SK-N-SH (cell line): ENCODE data around the gene ZNF709. TPM values are rescaled to one million over a fixed set of nuclear protein-coding genes. Genes with fewer than 3 reads are reported as not detected.
A peak's percentile ranks its signal among the peaks of the same experiment; 100 is the strongest.
"Not testable (repeated sequence)": the region's sequence is repeated elsewhere in the genome, so short reads cannot be mapped to it uniquely, and the experiment has no call there.

Experiments used
- CTCF ChIA-PET: fragments of 300-600, 350-600 bp; formaldehyde crosslinking; extraction: SDS; loops from one replicate; lab custom pipeline; 2021; lab: Yijun Ruan, JAX
- POLR2A ChIA-PET: fragments of 350-600 bp; sonication (Branson Sonifier 250); formaldehyde crosslinking; extraction: SDS; loops from one replicate; lab custom pipeline; 2020; ENCODE audit warnings: antibody characterized with exemption, inconsistent platforms; lab: Yijun Ruan, JAX
- DNase-seq: peaks from one replicate; pipeline ENCODE4 v3.0.0; 2012
- H2AFZ ChIP-seq: fragments of 200-600 bp; sonication (generic); 2 replicates; pipeline ENCODE4 v1.8.1; 2016; ENCODE audit warnings: antibody characterized with exemption, mild to moderate bottlenecking, low read depth
- H3F3A ChIP-seq: fragments of 200-600 bp; sonication (generic); replicated peaks from 2 replicates; pipeline ENCODE3; 2016; ENCODE audit warnings: antibody characterized with exemption, mild to moderate bottlenecking; ENCODE audit not compliant: insufficient read depth
- H3K27ac ChIP-seq, 2 experiments: fragments of 200-500 bp in 1 of 2; fragments of 200-600 bp in 1 of 2; sonication (Bioruptor generic) in 1 of 2; sonication (generic), shearing (Covaris generic) in 1 of 2; 2 replicates each; pipeline versions ENCODE4 v1.5.1 to v1.6.1; 2014 to 2016; ENCODE audit warnings: low read depth in 2 of 2, inconsistent platforms in 1 of 2, low read length in 1 of 2, mild to moderate bottlenecking in 1 of 2, mixed read lengths in 1 of 2
- H3K27me3 ChIP-seq: fragments of 200-600 bp; sonication (generic), shearing (Covaris generic); 2 replicates; pipeline ENCODE4 v1.6.1; 2016; ENCODE audit warnings: mixed run types; ENCODE audit not compliant: insufficient read depth
- H3K36me3 ChIP-seq, 2 experiments: fragments of 200-500 bp in 1 of 2; fragments of 200-600 bp in 1 of 2; sonication (Bioruptor generic) in 1 of 2; sonication (generic) in 1 of 2; replicated peaks in 1 of 2; 2 replicates each; pipeline versions ENCODE3 to v1.5.1; 2014 to 2016; ENCODE audit warnings: low read length in 1 of 2, mild to moderate bottlenecking in 1 of 2; ENCODE audit not compliant: insufficient read depth in 2 of 2, control insufficient read depth in 1 of 2
- H3K4me1 ChIP-seq, 2 experiments: fragments of 200-500 bp in 1 of 2; fragments of 200-600 bp in 1 of 2; sonication (Bioruptor generic) in 1 of 2; sonication (generic), shearing (Covaris generic) in 1 of 2; 2 replicates each; pipeline versions ENCODE4 v1.5.1 to v1.6.1; 2014 to 2016; ENCODE audit warnings: low read depth in 1 of 2, low read length in 1 of 2, mixed run types in 1 of 2; ENCODE audit not compliant: insufficient read depth in 2 of 2, control insufficient read depth in 1 of 2
- H3K4me2 ChIP-seq: fragments of 200-600 bp; sonication (generic), shearing (Covaris generic); 2 replicates; pipeline ENCODE4 v1.6.1; 2017; ENCODE audit warnings: mixed run types
- H3K4me3 ChIP-seq, 2 experiments: fragments of 200-500 bp in 1 of 2; fragments of 200-600 bp in 1 of 2; sonication (Bioruptor generic) in 1 of 2; sonication (generic), shearing (Covaris generic) in 1 of 2; 2 replicates each; pipeline versions ENCODE4 v1.5.1 to v1.8.1; 2014 to 2016; ENCODE audit warnings: low read depth in 2 of 2, inconsistent platforms in 1 of 2, low read length in 1 of 2, mild to moderate bottlenecking in 1 of 2, mixed read lengths in 1 of 2, moderate library complexity in 1 of 2
- H3K79me2 ChIP-seq: fragments of 200-600 bp; sonication (generic); 2 replicates; pipeline ENCODE4 v1.8.1; 2017; ENCODE audit warnings: mild to moderate bottlenecking; ENCODE audit not compliant: insufficient read depth
- H3K9ac ChIP-seq: fragments of 200-600 bp; sonication (generic); 2 replicates; pipeline ENCODE4 v1.6.1; 2017; ENCODE audit warnings: mixed run types
- H3K9me2 ChIP-seq: fragments of 200-600 bp; sonication (generic); 2 replicates; pipeline ENCODE4 v1.6.1; 2017; ENCODE audit warnings: mixed run types
- H3K9me3 ChIP-seq: fragments of 200-600 bp; sonication (generic); 2 replicates; pipeline ENCODE4 v1.6.1; 2017; ENCODE audit warnings: mixed run types, mild to moderate bottlenecking, moderate library complexity
- H4K20me1 ChIP-seq: fragments of 200-600 bp; sonication (generic); 2 replicates; pipeline ENCODE4 v1.6.1; 2017; ENCODE audit warnings: mild to moderate bottlenecking, mixed run types; ENCODE audit not compliant: insufficient read depth
- CHD2 ChIP-seq: fragments of 150-350 bp; IDR thresholded peaks from 2 replicates; pipeline ENCODE4 v1.6.1; 2018; ENCODE audit warnings: low read length; ENCODE audit not compliant: partially characterized antibody
- EZH2phosphoT487 ChIP-seq: fragments of 200-600 bp; sonication (generic); IDR thresholded peaks from 2 replicates; pipeline ENCODE4 v1.6.1; 2017; ENCODE audit warnings: low read depth, mixed run types, mild to moderate bottlenecking, antibody characterized with exemption, moderate library complexity, borderline replicate concordance
- FOSL2 ChIP-seq: IDR thresholded peaks from 2 replicates; pipeline ENCODE4 v1.4.0; 2012; ENCODE audit warnings: low read depth, mild to moderate bottlenecking, moderate library complexity, borderline replicate concordance
- FOXJ3 ChIP-seq: sonication (generic); formaldehyde crosslinking; IDR thresholded peaks from 2 replicates; pipeline ENCODE4 v1.5.1; 2020; ENCODE audit warnings: mild to moderate bottlenecking, missing genetic modification reagents
- FOXM1 ChIP-seq: IDR thresholded peaks from 2 replicates; pipeline ENCODE4 v1.4.0; 2012; ENCODE audit warnings: low read depth, mild to moderate bottlenecking
- GABPA ChIP-seq: IDR thresholded peaks from 2 replicates; pipeline ENCODE4 v1.4.0; 2012; ENCODE audit warnings: low read depth, mild to moderate bottlenecking
- GATA2 ChIP-seq: sonication (generic); formaldehyde crosslinking; IDR thresholded peaks from 2 replicates; pipeline ENCODE4 v1.5.0; 2020; ENCODE audit warnings: mild to moderate bottlenecking, missing genetic modification reagents
- IRF3 ChIP-seq: fragments of 150-350 bp; IDR thresholded peaks from 2 replicates; pipeline ENCODE4 v1.6.1; 2016; ENCODE audit warnings: mild to moderate bottlenecking, low read depth, low read length
- JUND ChIP-seq: IDR thresholded peaks from 2 replicates; pipeline ENCODE4 v1.4.0; 2012
- MAX ChIP-seq: IDR thresholded peaks from 2 replicates; pipeline ENCODE4 v1.4.0; 2012; ENCODE audit warnings: low read depth
- MEF2A ChIP-seq: IDR thresholded peaks from 2 replicates; pipeline ENCODE4 v1.4.0; 2012; ENCODE audit warnings: low read depth, borderline replicate concordance
- MXI1 ChIP-seq: IDR thresholded peaks from 2 replicates; pipeline ENCODE4 v1.6.1; 2012; ENCODE audit warnings: mild to moderate bottlenecking, low read depth, low read length, improper control_type of control experiment
- NRF1 ChIP-seq: IDR thresholded peaks from 2 replicates; pipeline ENCODE4 v1.6.1; 2012; ENCODE audit warnings: low read depth, mild to moderate bottlenecking, low read length
- PBX3 ChIP-seq: IDR thresholded peaks from 2 replicates; pipeline ENCODE4; 2012
- POLR2AphosphoS5 ChIP-seq: IDR thresholded peaks from 2 replicates; pipeline ENCODE4 v1.6.1; 2012; ENCODE audit warnings: low read depth, low read length
- RAD21 ChIP-seq: IDR thresholded peaks from 2 replicates; pipeline ENCODE4 v1.6.1; 2012; ENCODE audit warnings: mild to moderate bottlenecking, low read length
- RXRA ChIP-seq: IDR thresholded peaks from 2 replicates; pipeline ENCODE4 v1.4.0; 2012; ENCODE audit warnings: low read depth, mild to moderate bottlenecking, borderline replicate concordance
- SIN3A ChIP-seq: IDR thresholded peaks from 2 replicates; pipeline ENCODE4 v1.6.1; 2012; ENCODE audit warnings: low read depth, mild to moderate bottlenecking, low read length, moderate library complexity, borderline replicate concordance
- SMC3 ChIP-seq: IDR thresholded peaks from 2 replicates; pipeline ENCODE4 v1.6.1; 2012; ENCODE audit warnings: low read depth, low read length, improper control_type of control experiment
- TAF1 ChIP-seq: IDR thresholded peaks from 2 replicates; pipeline ENCODE4 v1.6.1; 2012; ENCODE audit warnings: low read depth, mild to moderate bottlenecking, low read length, moderate library complexity, borderline replicate concordance
- TCF12 ChIP-seq: IDR thresholded peaks from 2 replicates; pipeline ENCODE4 v1.4.0; 2012
- TEAD4 ChIP-seq: IDR thresholded peaks from 2 replicates; pipeline ENCODE4 v1.4.0; 2012; ENCODE audit warnings: mild to moderate bottlenecking, borderline replicate concordance; ENCODE audit not compliant: insufficient read depth
- USF1 ChIP-seq: IDR thresholded peaks from 2 replicates; pipeline ENCODE4 v1.4.0; 2012; ENCODE audit warnings: low read depth, borderline replicate concordance
- ZBTB33 ChIP-seq: IDR thresholded peaks from 2 replicates; pipeline ENCODE4 v1.4.0; 2012; ENCODE audit warnings: low read depth, borderline replicate concordance
- WGBS: methylation state at CpG from one replicate; pipeline ENCODE4 v1.1.6; 2017; ENCODE audit warnings: low lambda C conversion rate; 5-methylcytosine and 5-hydroxymethylcytosine counted together
- polyA plus RNA-seq, 3 experiments: library from polyadenylated mRNA; depleted of rRNA; stranded (reverse); fragments of >200 nt; gene quantifications; 2 replicates each; pipeline ENCODE4 v1.2.3, GENCODE V29; 2012

Gene ZNF709
- polyA plus RNA-seq, 1 of the 3 experiments (the other 2 are of a cell fraction): 0.64 TPM

- TF ChIP-seq ZBTB33 (no peak), IRF3 (peak; percentile 51; the same call in 1 of the 2 replicates), MEF2A (no peak), TAF1 (no peak), POLR2AphosphoS5 (peak; percentile 35; the same call in 1 of the 2 replicates), MXI1 (peak; percentile 86), PBX3 (peak; percentile 99), FOSL2 (no peak), TEAD4 (no peak), JUND (no peak), USF1 (no peak), NRF1 (no peak; the same call in 1 of the 2 replicates), FOXM1 (no peak), FOXJ3 (CRISPR knock-in tag) (no peak), GATA2 (CRISPR knock-in tag) (no peak), EZH2phosphoT487 (no peak), RXRA (no peak), SIN3A (no peak), CHD2 (peak; percentile 71), GABPA (peak; percentile 84), SMC3 (no peak), TCF12 (peak; percentile 12), RAD21 (no peak), MAX (peak; percentile 11; the same call in 1 of the 2 replicates)
Measured at GRCh38 chr19:12440541-12441316, 43.9 kb downstream of the ZNF709 start, which contains the start of gene ZNF443 (continued).

- Histone ChIP-seq H3K9ac (peak overlapping the region; percentile 77), H3K4me3 (peak overlapping the region; percentile 74 to 76), H2AFZ (peak overlapping the region; percentile 99; the same call in 1 of the 2 replicates), H3K4me2 (peak overlapping the region; percentile 93), H3K79me2 (peaks cover 19% of the 10 kb centered on the region; the same call in 1 of the 2 replicates), H3K27ac (peak overlapping the region; percentile 52 to 84; a peak in 3 of 4 replicates)
- H3F3A ChIP-seq, H3K27me3 ChIP-seq, H3K9me3 ChIP-seq, CTCF ChIA-PET, H3K36me3 ChIP-seq, H3K9me2 ChIP-seq, H3K4me1 ChIP-seq, H4K20me1 ChIP-seq: not testable (repeated sequence)
- POLR2A ChIA-PET: interaction anchor here (0.9 to 1.5 kb wide), 4 partner anchors 75 to 299 kb away, joined by 3 to 5 read pairs (median 4); partner anchors contain the start of genes ZNF136, ZNF20, ZNF442 and ZNF625
- peak; percentile 24 for DNase-seq
- WGBS: 7% methylated on average over 12 of the region's 28 CpGs
Measured at GRCh38 chr19:12439686-12440540, 44.7 kb downstream of the ZNF709 start.
